Measurements from ENCODE around the gene GAS6. TPM values are rescaled to one million over a fixed set of nuclear protein-coding genes. Genes with fewer than 3 reads are reported as not detected.

GAS6 gene
- total RNA-seq, 1 donor from 2014 or later = 14.8 TPM

GRCh38 chr13:113803409-113804016, 60.4 kb downstream of the GAS6 start:
- peaks cover 4% of the 10 kb centered on the region for H3K4me1 Mint-ChIP-seq (ENCODE audit: unreplicated experiment)
- TF ChIP-seq, protein P1, sequence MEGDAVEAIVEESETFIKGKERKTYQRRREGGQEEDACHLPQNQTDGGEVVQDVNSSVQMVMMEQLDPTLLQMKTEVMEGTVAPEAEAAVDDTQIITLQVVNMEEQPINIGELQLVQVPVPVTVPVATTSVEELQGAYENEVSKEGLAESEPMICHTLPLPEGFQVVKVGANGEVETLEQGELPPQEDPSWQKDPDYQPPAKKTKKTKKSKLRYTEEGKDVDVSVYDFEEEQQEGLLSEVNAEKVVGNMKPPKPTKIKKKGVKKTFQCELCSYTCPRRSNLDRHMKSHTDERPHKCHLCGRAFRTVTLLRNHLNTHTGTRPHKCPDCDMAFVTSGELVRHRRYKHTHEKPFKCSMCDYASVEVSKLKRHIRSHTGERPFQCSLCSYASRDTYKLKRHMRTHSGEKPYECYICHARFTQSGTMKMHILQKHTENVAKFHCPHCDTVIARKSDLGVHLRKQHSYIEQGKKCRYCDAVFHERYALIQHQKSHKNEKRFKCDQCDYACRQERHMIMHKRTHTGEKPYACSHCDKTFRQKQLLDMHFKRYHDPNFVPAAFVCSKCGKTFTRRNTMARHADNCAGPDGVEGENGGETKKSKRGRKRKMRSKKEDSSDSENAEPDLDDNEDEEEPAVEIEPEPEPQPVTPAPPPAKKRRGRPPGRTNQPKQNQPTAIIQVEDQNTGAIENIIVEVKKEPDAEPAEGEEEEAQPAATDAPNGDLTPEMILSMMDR (IDR thresholded peaks at IDR 0.05) = no peak
- H3K27ac Mint-ChIP-seq (ENCODE audit: unreplicated experiment) = no peak overlapping the region
- H3K36me3 Mint-ChIP-seq (ENCODE audit: unreplicated experiment) = no peaks in the 10 kb centered on the region
- H3K27me3 Mint-ChIP-seq (ENCODE audit: unreplicated experiment) = no peaks in the 10 kb centered on the region
- no peak for DNase-seq (ENCODE audit: extremely low spot score, unreplicated experiment)
- H3K9me3 Mint-ChIP-seq (ENCODE audit: unreplicated experiment) = peaks cover 3% of the 10 kb centered on the region
- no peak overlapping the region for H3K4me3 Mint-ChIP-seq (ENCODE audit: unreplicated experiment)

GRCh38 chr13:113802761-113803160, 61.1 kb downstream of the GAS6 start:
- H3K36me3 Mint-ChIP-seq (ENCODE audit: unreplicated experiment) = no peaks in the 10 kb centered on the region
- peaks cover 4% of the 10 kb centered on the region for H3K4me1 Mint-ChIP-seq (ENCODE audit: unreplicated experiment)
- TF ChIP-seq, protein P1 (IDR thresholded peaks at IDR 0.05) = no peak
- no peak for DNase-seq (ENCODE audit: extremely low spot score, unreplicated experiment)
- H3K27ac Mint-ChIP-seq (ENCODE audit: unreplicated experiment) = no peak overlapping the region
- no peaks in the 10 kb centered on the region for H3K9me3 Mint-ChIP-seq (ENCODE audit: unreplicated experiment)
- no peak overlapping the region for H3K4me3 Mint-ChIP-seq (ENCODE audit: unreplicated experiment)
- no peaks in the 10 kb centered on the region for H3K27me3 Mint-ChIP-seq (ENCODE audit: unreplicated experiment)

DNA sequence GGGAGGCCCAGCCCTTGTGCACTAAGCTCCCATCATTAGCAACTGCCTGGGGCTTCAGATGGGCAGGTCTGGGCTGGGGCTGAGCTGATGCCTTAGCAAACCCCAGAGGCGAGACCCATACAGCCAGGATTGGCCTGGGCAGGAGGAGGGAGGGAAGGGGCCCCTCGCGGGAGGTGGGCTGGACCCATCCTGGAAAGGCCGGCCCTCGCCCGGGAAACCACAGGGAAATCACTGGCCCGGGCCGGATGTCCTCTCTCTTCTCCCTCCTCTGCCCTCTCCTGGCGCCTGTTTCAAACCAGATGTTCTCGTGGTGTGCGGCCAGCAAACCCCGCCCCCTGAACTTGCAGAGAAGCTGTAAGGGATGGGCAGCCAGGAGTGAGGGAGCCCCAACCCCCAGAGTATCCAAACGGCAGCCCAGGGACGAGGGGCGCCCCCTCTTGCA, 61.8 kb downstream of the GAS6 start:
- no peak overlapping the region for H3K27ac Mint-ChIP-seq (ENCODE audit: unreplicated experiment)
- H3K4me1 Mint-ChIP-seq (ENCODE audit: unreplicated experiment) = peaks cover 4% of the 10 kb centered on the region
- no peak for DNase-seq (ENCODE audit: extremely low spot score, unreplicated experiment)
- H3K9me3 Mint-ChIP-seq (ENCODE audit: unreplicated experiment) = no peaks in the 10 kb centered on the region
- H3K36me3 Mint-ChIP-seq (ENCODE audit: unreplicated experiment) = no peaks in the 10 kb centered on the region
- H3K4me3 Mint-ChIP-seq (ENCODE audit: unreplicated experiment) = no peak overlapping the region
- H3K27me3 Mint-ChIP-seq (ENCODE audit: unreplicated experiment) = no peaks in the 10 kb centered on the region
- TF ChIP-seq, protein P1 (IDR thresholded peaks at IDR 0.05) = peak; percentile 17

- Mint-ChIP-seq H3K36me3 (ENCODE audit: unreplicated experiment) (no peaks in the 10 kb centered on the region), H3K27me3 (ENCODE audit: unreplicated experiment) (no peaks in the 10 kb centered on the region), H3K4me3 (ENCODE audit: unreplicated experiment) (no peak overlapping the region), H3K27ac (ENCODE audit: unreplicated experiment) (no peak overlapping the region), H3K4me1 (ENCODE audit: unreplicated experiment) (peaks cover 4% of the 10 kb centered on the region), H3K9me3 (ENCODE audit: unreplicated experiment) (no peaks in the 10 kb centered on the region)
- TF ChIP-seq, protein P1 (IDR thresholded peaks at IDR 0.05) = no peak
- DNase-seq (ENCODE audit: extremely low spot score, unreplicated experiment) = no peak
These were observed 62.5 kb downstream of the GAS6 start for GRCh38 chr13:113801289-113801961.

DNA sequence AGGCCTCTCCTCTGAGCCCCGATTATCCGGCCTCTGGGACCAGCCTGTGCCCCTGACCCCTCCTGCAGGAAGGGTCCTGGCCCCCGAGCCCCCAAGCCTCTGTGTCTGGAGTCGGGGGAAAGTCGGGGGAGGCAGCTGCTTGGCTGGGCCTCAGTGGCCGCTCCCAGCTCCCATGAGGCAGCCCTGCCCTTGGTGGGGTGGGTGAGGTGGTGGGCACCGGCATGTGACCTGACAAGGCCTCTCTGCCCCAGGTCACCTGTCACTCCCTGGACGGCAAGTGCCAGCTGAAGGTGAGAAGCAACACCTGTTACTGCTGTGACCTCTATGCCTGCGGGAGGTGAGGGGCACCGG, 63.3 kb downstream of the GAS6 start:
- TF ChIP-seq, protein P1 (IDR thresholded peaks at IDR 0.05) = no peak
- Mint-ChIP-seq H3K9me3 (ENCODE audit: unreplicated experiment) (no peaks in the 10 kb centered on the region), H3K27me3 (ENCODE audit: unreplicated experiment) (no peaks in the 10 kb centered on the region), H3K4me3 (ENCODE audit: unreplicated experiment) (no peak overlapping the region), H3K27ac (ENCODE audit: unreplicated experiment) (no peak overlapping the region), H3K4me1 (ENCODE audit: unreplicated experiment) (peaks cover 4% of the 10 kb centered on the region), H3K36me3 (ENCODE audit: unreplicated experiment) (no peaks in the 10 kb centered on the region)
- no peak for DNase-seq (ENCODE audit: extremely low spot score, unreplicated experiment)
